Measurements from ENCODE around the gene CACNA1S. TPM values are rescaled to one million over a fixed set of nuclear protein-coding genes. Genes with fewer than 3 reads are reported as not detected.

The CACNA1S gene
- polyA plus RNA-seq, 2 donors, result not detected

GRCh38 chr1:201022493-201022819 is 89.8 kb downstream of the CACNA1S start:
- Histone ChIP-seq H3K4me1 (ENCODE audit: control insufficient read depth in 2 of 2, insufficient read depth in 2 of 2, low read length in 1 of 2) (peaks cover 0 to 14% of the 10 kb centered on the region in 2 donors), H3K4me3 (ENCODE audit: low read depth in 1 of 2, low read length in 2 of 2) (peak overlapping the region; percentile 45 to 50), H3K27me3 (ENCODE audit: control insufficient read depth in 1 of 2, insufficient read depth in 2 of 2, low read length in 2 of 2) (no peaks in the 10 kb centered on the region), H3K27ac (ENCODE audit: low read depth in 2 of 2, low read length in 1 of 2) (peak overlapping the region; percentile 4 to 50), H3K36me3 (ENCODE audit: control insufficient read depth in 2 of 2, insufficient read depth in 2 of 2, low read length in 1 of 2) (no peaks in the 10 kb centered on the region), H3K9me3 (ENCODE audit: control insufficient read depth in 2 of 2, insufficient read depth in 1 of 2, low read depth in 1 of 2, low read length in 1 of 2) (no peaks in the 10 kb centered on the region)
- WGBS, 2 donors, result 69 to 70% methylated on average over 2 of the region's 2 CpGs

GRCh38 chr1:201021630-201022492 is 90.4 kb downstream of the CACNA1S start:
- peaks cover 0 to 18% of the 10 kb centered on the region in 2 donors for H3K4me1 ChIP-seq (ENCODE audit: control insufficient read depth in 2 of 2, insufficient read depth in 2 of 2, low read length in 1 of 2)
- H3K4me3 ChIP-seq (ENCODE audit: low read depth in 1 of 2, low read length in 2 of 2), result no peak overlapping the region
- H3K27ac ChIP-seq (ENCODE audit: low read depth in 2 of 2, low read length in 1 of 2), result no peak overlapping the region
- H3K36me3 ChIP-seq (ENCODE audit: control insufficient read depth in 2 of 2, insufficient read depth in 2 of 2, low read length in 1 of 2), result no peaks in the 10 kb centered on the region
- H3K9me3 ChIP-seq (ENCODE audit: control insufficient read depth in 2 of 2, insufficient read depth in 1 of 2, low read depth in 1 of 2, low read length in 1 of 2), result no peaks in the 10 kb centered on the region
- no peaks in the 10 kb centered on the region for H3K27me3 ChIP-seq (ENCODE audit: control insufficient read depth in 1 of 2, insufficient read depth in 2 of 2, low read length in 2 of 2)
- 79 to 82% methylated on average over 7 of the region's 7 CpGs for WGBS, 2 donors

DNA sequence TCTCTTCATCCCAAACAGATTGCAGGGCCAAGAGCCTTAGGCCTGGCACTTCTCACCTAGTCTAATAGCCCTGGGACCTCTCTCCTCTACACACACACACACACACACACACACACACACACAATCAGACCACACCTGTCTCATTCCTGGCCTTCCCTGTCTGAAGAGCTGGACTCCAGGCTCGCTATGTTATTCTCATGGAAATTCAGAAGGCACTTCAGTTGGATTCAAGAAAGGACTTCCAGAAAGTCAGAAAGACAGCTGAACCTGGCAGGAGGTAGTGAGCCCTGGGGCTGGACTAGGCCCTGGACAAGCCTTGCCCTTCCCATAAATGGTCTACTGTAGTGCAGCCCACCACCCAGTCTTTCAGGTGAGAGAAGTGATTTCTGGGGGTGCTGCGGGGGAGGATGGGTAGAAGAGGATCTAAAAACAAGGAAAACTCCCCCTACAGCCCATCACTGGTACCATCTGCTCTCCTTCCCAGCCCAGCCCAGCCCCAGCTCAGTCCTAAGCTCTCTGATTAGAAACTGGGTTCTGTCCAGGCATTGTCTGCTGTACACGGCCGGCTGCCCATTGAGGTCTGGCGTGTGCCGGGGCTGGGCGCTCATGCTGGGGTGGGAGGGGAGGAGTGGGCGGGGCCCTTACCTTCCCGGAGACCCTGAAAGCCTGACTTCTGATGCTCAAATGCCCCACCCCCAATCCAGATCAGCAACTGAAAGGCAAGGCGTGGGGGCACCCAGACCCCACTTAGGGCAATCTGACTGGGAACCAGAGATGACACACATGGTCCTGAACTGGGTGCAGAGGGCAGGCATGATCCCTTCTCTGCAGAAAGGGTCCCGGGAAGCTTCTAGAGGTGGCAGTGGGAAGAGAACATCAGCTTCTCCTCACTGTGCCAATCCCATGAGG is 91.3 kb downstream of the CACNA1S start:
- WGBS, 2 donors, result 64 to 66% methylated on average over 11 of the region's 11 CpGs
- Histone ChIP-seq H3K4me1 (ENCODE audit: control insufficient read depth in 2 of 2, insufficient read depth in 2 of 2, low read length in 1 of 2) (peaks cover 0 to 18% of the 10 kb centered on the region in 2 donors), H3K9me3 (ENCODE audit: control insufficient read depth in 2 of 2, insufficient read depth in 1 of 2, low read depth in 1 of 2, low read length in 1 of 2) (no peaks in the 10 kb centered on the region), H3K27ac (ENCODE audit: low read depth in 2 of 2, low read length in 1 of 2) (peak overlapping the region in 1 of 2 donors; percentile 26), H3K4me3 (ENCODE audit: low read depth in 1 of 2, low read length in 2 of 2) (no peak overlapping the region), H3K27me3 (ENCODE audit: control insufficient read depth in 1 of 2, insufficient read depth in 2 of 2, low read length in 2 of 2) (no peaks in the 10 kb centered on the region), H3K36me3 (ENCODE audit: control insufficient read depth in 2 of 2, insufficient read depth in 2 of 2, low read length in 1 of 2) (no peaks in the 10 kb centered on the region)

DNA sequence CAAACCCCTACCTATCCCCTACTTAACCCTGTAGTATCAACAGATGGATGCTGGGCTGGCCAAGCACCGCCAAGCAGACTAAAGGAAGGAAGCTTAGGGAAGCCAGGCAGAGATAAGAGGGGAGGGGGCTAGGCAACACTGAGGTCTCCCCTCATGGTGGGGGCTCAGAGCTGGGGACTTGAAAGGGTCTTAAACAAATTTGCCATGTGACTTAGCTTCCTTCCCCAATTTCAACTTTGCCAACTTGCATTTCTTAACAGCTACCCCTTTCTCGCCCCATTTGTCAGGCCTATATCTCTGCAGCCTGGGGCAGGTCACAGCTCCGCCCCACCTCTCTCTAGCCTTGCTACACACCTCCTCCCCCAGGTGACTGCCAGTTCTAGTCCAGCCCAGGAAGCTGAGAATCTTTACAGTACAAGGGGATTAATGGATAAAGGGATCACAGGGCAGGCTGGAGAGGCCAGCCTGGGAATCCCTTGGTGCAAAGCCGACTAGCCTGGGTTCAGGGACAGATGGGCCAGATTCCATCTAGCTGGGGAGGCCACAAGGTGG is 92.1 kb downstream of the CACNA1S start:
- H3K27me3 ChIP-seq (ENCODE audit: control insufficient read depth in 1 of 2, insufficient read depth in 2 of 2, low read length in 2 of 2), result no peaks in the 10 kb centered on the region

DNA sequence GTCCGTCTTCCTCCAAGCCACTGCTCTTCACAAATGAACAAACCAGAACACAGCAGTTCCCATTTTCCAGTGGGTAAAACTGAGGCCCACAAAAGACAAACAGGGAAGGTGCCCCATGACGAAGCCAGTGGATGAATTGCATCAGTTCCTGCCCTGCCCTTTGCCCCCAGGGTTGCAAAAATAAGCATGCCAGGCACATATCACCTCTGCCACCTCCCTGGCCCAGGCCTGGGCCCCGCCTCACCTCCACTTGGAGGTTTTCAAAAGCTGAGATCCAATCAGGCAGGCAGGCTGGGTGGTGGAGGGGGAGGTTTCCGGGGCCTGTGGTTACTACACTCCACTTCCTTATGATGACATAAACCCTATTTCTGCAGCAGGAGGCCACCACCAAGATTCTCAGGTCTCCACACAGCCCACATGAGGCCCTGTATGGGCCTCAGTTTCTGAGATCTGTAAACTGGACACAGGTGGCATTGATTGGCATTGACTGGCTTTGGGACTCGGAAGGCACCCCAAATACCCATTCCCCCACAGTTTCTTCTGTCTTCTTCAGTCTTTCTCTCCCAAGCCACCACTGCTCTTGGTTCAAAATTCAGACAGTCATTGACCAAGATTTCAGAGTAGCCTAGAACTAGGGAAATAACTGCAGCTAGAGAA is 92.8 kb downstream of the CACNA1S start:
- Histone ChIP-seq H3K9me3 (ENCODE audit: control insufficient read depth in 2 of 2, insufficient read depth in 1 of 2, low read depth in 1 of 2, low read length in 1 of 2) (no peaks in the 10 kb centered on the region), H3K27me3 (ENCODE audit: control insufficient read depth in 1 of 2, insufficient read depth in 2 of 2, low read length in 2 of 2) (no peaks in the 10 kb centered on the region), H3K4me3 (ENCODE audit: low read depth in 1 of 2, low read length in 2 of 2) (no peak overlapping the region), H3K4me1 (ENCODE audit: control insufficient read depth in 2 of 2, insufficient read depth in 2 of 2, low read length in 1 of 2) (peaks cover 0 to 18% of the 10 kb centered on the region in 2 donors), H3K36me3 (ENCODE audit: control insufficient read depth in 2 of 2, insufficient read depth in 2 of 2, low read length in 1 of 2) (no peaks in the 10 kb centered on the region), H3K27ac (ENCODE audit: low read depth in 2 of 2, low read length in 1 of 2) (peak overlapping the region; percentile 26 to 29)
- WGBS, 2 donors, result 58 to 64% methylated on average over 5 of the region's 5 CpGs

More for the DNA sequence above, 92.1 kb downstream of the CACNA1S start:
- Histone ChIP-seq H3K4me1 (ENCODE audit: control insufficient read depth in 2 of 2, insufficient read depth in 2 of 2, low read length in 1 of 2) (peaks cover 0 to 18% of the 10 kb centered on the region in 2 donors), H3K9me3 (ENCODE audit: control insufficient read depth in 2 of 2, insufficient read depth in 1 of 2, low read depth in 1 of 2, low read length in 1 of 2) (no peaks in the 10 kb centered on the region), H3K27ac (ENCODE audit: low read depth in 2 of 2, low read length in 1 of 2) (peak overlapping the region; percentile 26 to 29), H3K4me3 (ENCODE audit: low read depth in 1 of 2, low read length in 2 of 2) (no peak overlapping the region), H3K36me3 (ENCODE audit: control insufficient read depth in 2 of 2, insufficient read depth in 2 of 2, low read length in 1 of 2) (no peaks in the 10 kb centered on the region)
- 47 to 52% methylated on average over 4 of the region's 4 CpGs for WGBS, 2 donors

DNA sequence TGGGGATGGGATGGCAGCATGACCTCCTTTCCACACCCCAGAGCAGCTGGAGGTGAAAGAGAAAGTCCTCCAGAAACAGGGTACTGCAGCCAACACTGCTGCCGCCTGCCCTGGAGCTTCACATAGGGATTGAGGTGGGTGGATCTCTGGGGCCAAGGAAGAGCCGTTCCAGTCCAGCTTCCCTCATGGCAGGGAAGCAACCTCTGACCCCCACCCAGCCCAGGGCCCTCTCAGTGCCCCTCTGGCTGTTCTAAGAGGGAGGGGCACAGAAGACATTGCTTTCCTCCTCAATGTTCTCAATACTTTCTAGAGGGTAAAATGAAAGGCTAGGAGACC is 94.4 kb downstream of the CACNA1S start:
- Histone ChIP-seq H3K4me1 (ENCODE audit: control insufficient read depth in 2 of 2, insufficient read depth in 2 of 2, low read length in 1 of 2) (peaks cover 0 to 15% of the 10 kb centered on the region in 2 donors), H3K27me3 (ENCODE audit: control insufficient read depth in 1 of 2, insufficient read depth in 2 of 2, low read length in 2 of 2) (no peaks in the 10 kb centered on the region), H3K27ac (ENCODE audit: low read depth in 2 of 2, low read length in 1 of 2) (no peak overlapping the region), H3K9me3 (ENCODE audit: control insufficient read depth in 2 of 2, insufficient read depth in 1 of 2, low read depth in 1 of 2, low read length in 1 of 2) (no peaks in the 10 kb centered on the region), H3K36me3 (ENCODE audit: control insufficient read depth in 2 of 2, insufficient read depth in 2 of 2, low read length in 1 of 2) (no peaks in the 10 kb centered on the region), H3K4me3 (ENCODE audit: low read depth in 1 of 2, low read length in 2 of 2) (no peak overlapping the region)
- WGBS, 2 donors, result 57 to 59% methylated on average over 2 of the region's 2 CpGs

DNA sequence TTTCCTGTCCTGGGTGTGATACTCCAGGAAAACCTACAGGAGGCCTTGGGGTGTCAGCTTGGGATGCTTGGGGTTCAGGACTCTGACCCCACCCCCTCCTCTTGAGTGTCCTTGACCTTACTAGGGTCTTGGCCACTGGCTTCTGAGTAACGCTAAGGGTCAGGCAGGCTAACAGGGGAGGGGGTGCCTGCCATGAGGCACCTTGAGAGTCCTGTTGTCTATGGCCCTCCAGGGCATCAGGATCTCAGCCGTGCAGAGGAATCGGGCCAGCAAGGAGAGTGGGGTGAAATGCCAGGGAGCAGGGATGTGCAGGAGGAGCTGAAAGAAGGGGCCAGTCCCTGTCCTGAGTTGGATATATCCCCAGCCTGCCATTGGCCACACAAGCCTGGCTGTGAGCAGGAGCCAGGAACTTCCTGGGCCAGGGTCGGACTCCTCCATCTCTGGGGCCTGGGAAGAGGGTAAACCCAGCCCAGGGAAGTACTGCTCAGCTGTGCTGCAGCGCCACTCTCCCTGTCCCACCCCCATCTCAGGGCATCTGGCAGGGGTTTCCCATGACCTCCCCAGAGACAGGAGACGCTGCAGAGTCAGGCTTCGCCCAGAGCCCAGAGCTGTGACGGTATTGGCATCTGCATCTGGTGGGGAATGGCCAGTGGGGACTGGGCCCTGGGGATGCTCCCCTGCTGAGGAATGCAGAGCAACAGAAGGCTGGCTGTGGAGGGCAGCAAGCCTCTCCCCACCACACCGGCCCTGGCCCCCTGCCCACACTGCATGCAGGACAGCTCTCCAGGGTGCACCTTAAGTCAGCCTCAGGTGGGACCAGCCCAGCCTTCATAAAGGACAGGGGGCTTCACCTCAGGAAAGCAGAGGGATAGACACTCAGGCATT is 95.0 kb downstream of the CACNA1S start:
- Histone ChIP-seq H3K4me3 (ENCODE audit: low read depth in 1 of 2, low read length in 2 of 2) (no peak overlapping the region), H3K4me1 (ENCODE audit: control insufficient read depth in 2 of 2, insufficient read depth in 2 of 2, low read length in 1 of 2) (peaks cover 0 to 15% of the 10 kb centered on the region in 2 donors), H3K9me3 (ENCODE audit: control insufficient read depth in 2 of 2, insufficient read depth in 1 of 2, low read depth in 1 of 2, low read length in 1 of 2) (no peaks in the 10 kb centered on the region), H3K27me3 (ENCODE audit: control insufficient read depth in 1 of 2, insufficient read depth in 2 of 2, low read length in 2 of 2) (no peaks in the 10 kb centered on the region), H3K36me3 (ENCODE audit: control insufficient read depth in 2 of 2, insufficient read depth in 2 of 2, low read length in 1 of 2) (no peaks in the 10 kb centered on the region), H3K27ac (ENCODE audit: low read depth in 2 of 2, low read length in 1 of 2) (no peak overlapping the region)
- WGBS, 2 donors, result 80 to 87% methylated on average over 9 of the region's 9 CpGs

- no peak overlapping the region for H3K27ac ChIP-seq (ENCODE audit: low read depth in 2 of 2, low read length in 1 of 2)
- H3K27me3 ChIP-seq (ENCODE audit: control insufficient read depth in 1 of 2, insufficient read depth in 2 of 2, low read length in 2 of 2), result no peaks in the 10 kb centered on the region
- WGBS, 2 donors, result 20 to 28% methylated on average over 10 of the region's 10 CpGs
- H3K4me3 ChIP-seq (ENCODE audit: low read depth in 1 of 2, low read length in 2 of 2), result no peak overlapping the region
- H3K4me1 ChIP-seq (ENCODE audit: control insufficient read depth in 2 of 2, insufficient read depth in 2 of 2, low read length in 1 of 2), result peaks cover 0 to 15% of the 10 kb centered on the region in 2 donors
- H3K36me3 ChIP-seq (ENCODE audit: control insufficient read depth in 2 of 2, insufficient read depth in 2 of 2, low read length in 1 of 2), result no peaks in the 10 kb centered on the region
- H3K9me3 ChIP-seq (ENCODE audit: control insufficient read depth in 2 of 2, insufficient read depth in 1 of 2, low read depth in 1 of 2, low read length in 1 of 2), result no peaks in the 10 kb centered on the region
Observed at GRCh38 chr1:201016211-201016651, 96.0 kb downstream of the CACNA1S start.
